Neuronal stem cell (in vitro differentiated cells): ENCODE measurements around the gene DUSP9.

Experiments used
- DNase-seq: peaks from one replicate; pipeline ENCODE4 v3.0.0-alpha.2; 2013; ENCODE audit warnings: low spot score
- H2AFZ ChIP-seq: one replicate; pipeline ENCODE4 v1.6.1; 2013; ENCODE audit warnings: mild to moderate bottlenecking, low read length, inconsistent platforms
- H2AK5ac ChIP-seq: 2 replicates; pipeline ENCODE4 v1.6.1; 2013; ENCODE audit warnings: low read depth, mild to moderate bottlenecking, inconsistent platforms, low read length, moderate library complexity, mixed read lengths
- H2BK120ac ChIP-seq: 2 replicates; pipeline ENCODE4 v1.6.1; 2013; ENCODE audit warnings: low read depth, mild to moderate bottlenecking, inconsistent platforms, low read length, moderate library complexity, mixed read lengths
- H2BK12ac ChIP-seq: one replicate; pipeline ENCODE4 v1.6.1; 2013; ENCODE audit warnings: low read length, inconsistent platforms
- H2BK15ac ChIP-seq: 2 replicates; pipeline ENCODE4 v1.6.1; 2013; ENCODE audit warnings: mild to moderate bottlenecking, low read length, inconsistent platforms, mixed read lengths
- H2BK5ac ChIP-seq: one replicate; pipeline ENCODE4 v1.6.1; 2013; ENCODE audit warnings: inconsistent platforms, mild to moderate bottlenecking, low read length, moderate library complexity
- H3K14ac ChIP-seq: one replicate; pipeline ENCODE4 v1.6.1; 2013; ENCODE audit warnings: low read length, inconsistent platforms
- H3K18ac ChIP-seq: 2 replicates; pipeline ENCODE4 v1.6.1; 2013; ENCODE audit warnings: low read length, inconsistent platforms
- H3K23ac ChIP-seq: 2 replicates; pipeline ENCODE4 v1.6.1; 2013; ENCODE audit warnings: low read depth, mild to moderate bottlenecking, mixed read lengths, low read length, inconsistent platforms; ENCODE audit not compliant: poor library complexity
- H3K27ac ChIP-seq: replicated peaks from 3 replicates; pipeline ENCODE4 v1.5.1; 2013; ENCODE audit warnings: low read length, inconsistent platforms
- H3K27me3 ChIP-seq, 3 experiments: 2 replicates each; pipeline ENCODE4 v1.6.1; 2013; ENCODE audit warnings: low read length in 3 of 3, mild to moderate bottlenecking in 2 of 3, inconsistent platforms in 1 of 3, low read depth in 1 of 3, mixed read lengths in 1 of 3, moderate library complexity in 1 of 3; ENCODE audit not compliant: control insufficient read depth in 3 of 3, insufficient read depth in 3 of 3
- H3K36me3 ChIP-seq, 2 donors: replicated peaks in 1 of 2; 2 replicates each; pipeline ENCODE4 v1.6.1; 2013; ENCODE audit warnings: low read length in 2 of 2; ENCODE audit not compliant: control insufficient read depth in 2 of 2, insufficient read depth in 2 of 2
- H3K4ac ChIP-seq: 2 replicates; pipeline ENCODE4 v1.6.1; 2013; ENCODE audit warnings: inconsistent platforms, mild to moderate bottlenecking, low read length, moderate library complexity
- H3K4me1 ChIP-seq, 2 donors: 1 replicate in 1 of 2; 2 replicates in 1 of 2; pipeline ENCODE4 v1.6.1; 2013; ENCODE audit warnings: low read length in 2 of 2, low read depth in 1 of 2; ENCODE audit not compliant: control insufficient read depth in 2 of 2, insufficient read depth in 1 of 2
- H3K4me2 ChIP-seq: one replicate; pipeline ENCODE4 v1.6.1; 2013; ENCODE audit warnings: mild to moderate bottlenecking, low read length, inconsistent platforms; ENCODE audit not compliant: insufficient read depth, poor library complexity, severe bottlenecking
- H3K4me3 ChIP-seq, 2 donors: 2 replicates each; pipeline ENCODE4 v1.5.1; 2013; ENCODE audit warnings: low read length in 2 of 2, mild to moderate bottlenecking in 2 of 2, inconsistent platforms in 1 of 2, moderate library complexity in 1 of 2
- H3K79me1 ChIP-seq: one replicate; pipeline ENCODE4 v1.6.1; 2013; ENCODE audit warnings: low read depth, mild to moderate bottlenecking, inconsistent platforms, low read length, moderate library complexity
- H3K9ac ChIP-seq: one replicate; pipeline ENCODE4 v1.6.1; 2013; ENCODE audit warnings: mild to moderate bottlenecking, low read depth, low read length, inconsistent platforms; ENCODE audit not compliant: poor library complexity
- H3K9me3 ChIP-seq, 2 donors: replicated peaks in 1 of 2; 2 replicates each; pipeline versions ENCODE3 to v1.6.1; 2013; ENCODE audit warnings: low read length in 2 of 2, mild to moderate bottlenecking in 2 of 2, inconsistent platforms in 1 of 2, low read depth in 1 of 2, mixed read lengths in 1 of 2, moderate library complexity in 1 of 2; ENCODE audit not compliant: control insufficient read depth in 2 of 2, insufficient read depth in 1 of 2
- H4K8ac ChIP-seq: one replicate; pipeline ENCODE4 v1.6.1; 2013; ENCODE audit warnings: low read depth, mild to moderate bottlenecking, inconsistent platforms, low read length, moderate library complexity
- H4K91ac ChIP-seq: one replicate; pipeline ENCODE4 v1.6.1; 2013; ENCODE audit warnings: low read length, low read depth, mild to moderate bottlenecking, inconsistent platforms; ENCODE audit not compliant: poor library complexity
- WGBS, 2 donors: extraction: QIAGEN DNeasy Blood & Tissue Kit; methylation state at CpG; one replicate each; pipeline ENCODE4 v1.1.7; 2013; ENCODE audit warnings: missing lambda C conversion rate in 2 of 2, mixed read lengths in 1 of 2; ENCODE audit not compliant: insufficient read length in 2 of 2, insufficient replicate concordance in 1 of 2; ENCODE audit errors: extremely low coverage in 2 of 2; 5-methylcytosine and 5-hydroxymethylcytosine counted together

DUSP9 gene

GRCh38 chrX:153687121-153688039 is 40.4 kb downstream of the DUSP9 start, which contains the start of gene SLC6A8:
Gene SLC6A8 (plus strand): TSS chrX:153687926. CDS start chrX:153688575, 649 bp downstream.
- H3K27me3 ChIP-seq = no peaks in the 10 kb centered on the region
- H3K4me3 ChIP-seq = peak within 1 kb of the TSS; percentile 62 to 96
- peaks cover 8 to 28% of the 10 kb centered on the region in 2 donors for H3K36me3 ChIP-seq
- H2BK15ac ChIP-seq = no peak within 1 kb of the TSS
- H3K14ac ChIP-seq = peak within 1 kb of the TSS; percentile 38
- peak within 1 kb of the TSS; percentile 90 for H3K18ac ChIP-seq
- H3K23ac ChIP-seq = no peak within 1 kb of the TSS
- H2AFZ ChIP-seq = no peak within 1 kb of the TSS
- H3K4me2 ChIP-seq = peak within 1 kb of the TSS; percentile 77
- peaks cover 16 to 23% of the 10 kb centered on the region in 2 donors for H3K4me1 ChIP-seq
- peak within 1 kb of the TSS; percentile 88 for H3K9ac ChIP-seq
- no peak within 1 kb of the TSS for H4K91ac ChIP-seq
- DNase-seq = no peak
- peak within 1 kb of the TSS; percentile 63 for H2AK5ac ChIP-seq
- H2BK120ac ChIP-seq = no peak within 1 kb of the TSS
- no CpG with 5 or more reads among the region's 66 CpGs for WGBS, 2 donors
- peak within 1 kb of the TSS; percentile 97 for H3K27ac ChIP-seq
- H2BK12ac ChIP-seq = no peak within 1 kb of the TSS
- peaks cover 14% of the 10 kb centered on the region for H3K79me1 ChIP-seq
- peaks cover 0 to 2% of the 10 kb centered on the region in 2 donors for H3K9me3 ChIP-seq
- peak within 1 kb of the TSS; percentile 98 for H2BK5ac ChIP-seq
- no peak within 1 kb of the TSS for H3K4ac ChIP-seq
- H4K8ac ChIP-seq = peak within 1 kb of the TSS; percentile 96

GRCh38 chrX:153688071-153688470 is 41.1 kb downstream of the DUSP9 start:
- no CpG with 5 or more reads among the region's 69 CpGs for WGBS, 2 donors
- H3K27ac ChIP-seq = no peak overlapping the region
- peaks cover 0 to 2% of the 10 kb centered on the region in 2 donors for H3K9me3 ChIP-seq
- H3K14ac ChIP-seq = no peak overlapping the region
- peaks cover 8 to 34% of the 10 kb centered on the region in 2 donors for H3K36me3 ChIP-seq
- H3K23ac ChIP-seq = no peak overlapping the region
- no peak overlapping the region for H3K4me2 ChIP-seq
- DNase-seq = no peak
- H2AFZ ChIP-seq = no peak overlapping the region
- H3K79me1 ChIP-seq = peaks cover 16% of the 10 kb centered on the region
- no peak overlapping the region for H2BK15ac ChIP-seq
- H3K4me3 ChIP-seq = peak overlapping the region; percentile 62 to 70
- H3K4me1 ChIP-seq = peaks cover 16 to 23% of the 10 kb centered on the region in 2 donors
- H2BK5ac ChIP-seq = no peak overlapping the region
- no peak overlapping the region for H4K8ac ChIP-seq
- no peak overlapping the region for H2BK12ac ChIP-seq
- no peak overlapping the region for H3K18ac ChIP-seq
- H3K4ac ChIP-seq = no peak overlapping the region
- H3K9ac ChIP-seq = no peak overlapping the region
- no peak overlapping the region for H4K91ac ChIP-seq
- no peaks in the 10 kb centered on the region for H3K27me3 ChIP-seq
- H2AK5ac ChIP-seq = no peak overlapping the region
- H2BK120ac ChIP-seq = no peak overlapping the region

- no peak overlapping the region for H2BK5ac ChIP-seq
- H3K23ac ChIP-seq = no peak overlapping the region
- no peak overlapping the region for H3K27ac ChIP-seq
- H3K9me3 ChIP-seq = peaks cover 0 to 2% of the 10 kb centered on the region in 2 donors
- H4K8ac ChIP-seq = no peak overlapping the region
- H3K4me3 ChIP-seq = peak overlapping the region; percentile 62 to 96
- peak overlapping the region; percentile 88 for H3K9ac ChIP-seq
- peak overlapping the region; percentile 57 for H3K18ac ChIP-seq
- H3K4ac ChIP-seq = no peak overlapping the region
- no peak overlapping the region for H2AK5ac ChIP-seq
- H3K14ac ChIP-seq = no peak overlapping the region
- H3K27me3 ChIP-seq = no peaks in the 10 kb centered on the region
- H3K36me3 ChIP-seq = peaks cover 10 to 37% of the 10 kb centered on the region in 2 donors
- no peak overlapping the region for H2BK15ac ChIP-seq
- no peak for DNase-seq
- H2BK12ac ChIP-seq = no peak overlapping the region
- WGBS, 2 donors = no CpG with 5 or more reads among the region's 57 CpGs
- no peak overlapping the region for H4K91ac ChIP-seq
- H3K4me1 ChIP-seq = peaks cover 16 to 23% of the 10 kb centered on the region in 2 donors
- H2BK120ac ChIP-seq = no peak overlapping the region
- H3K79me1 ChIP-seq = peaks cover 16% of the 10 kb centered on the region
- no peak overlapping the region for H2AFZ ChIP-seq
- peak overlapping the region; percentile 25 for H3K4me2 ChIP-seq
Observed at GRCh38 chrX:153688506-153688905, 41.5 kb downstream of the DUSP9 start.

GRCh38 chrX:153688911-153689590 is 42.0 kb downstream of the DUSP9 start:
- Histone ChIP-seq H4K91ac (no peak overlapping the region), H3K36me3 (peaks cover 11 to 41% of the 10 kb centered on the region in 2 donors), H2AFZ (no peak overlapping the region), H4K8ac (no peak overlapping the region), H3K4me2 (peak overlapping the region; percentile 62), H3K4me3 (peak overlapping the region; percentile 62 to 96), H2BK12ac (no peak overlapping the region), H3K4ac (no peak overlapping the region), H3K18ac (no peak overlapping the region), H2BK5ac (no peak overlapping the region), H3K27me3 (no peaks in the 10 kb centered on the region), H3K27ac (no peak overlapping the region), H3K4me1 (peaks cover 16 to 20% of the 10 kb centered on the region in 2 donors), H2AK5ac (no peak overlapping the region), H3K9ac (peak overlapping the region; percentile 90), H3K14ac (no peak overlapping the region), H3K79me1 (peaks cover 18% of the 10 kb centered on the region), H3K23ac (no peak overlapping the region), H2BK15ac (no peak overlapping the region), H3K9me3 (no peaks in the 10 kb centered on the region), H2BK120ac (no peak overlapping the region)
- no CpG with 5 or more reads among the region's 53 CpGs for WGBS, 2 donors
- DNase-seq = no peak
